ENCODE results near the gene MCTP1. TPM values are rescaled to one million over a fixed set of nuclear protein-coding genes. Genes with fewer than 3 reads are reported as not detected.

MCTP1 gene
- total and polyA plus RNA-seq, 2 of the 13 experiments (the other 11 are each of a cell fraction or from before 2014, with no cell fraction given), result 0.15 to 0.48 TPM

DNA sequence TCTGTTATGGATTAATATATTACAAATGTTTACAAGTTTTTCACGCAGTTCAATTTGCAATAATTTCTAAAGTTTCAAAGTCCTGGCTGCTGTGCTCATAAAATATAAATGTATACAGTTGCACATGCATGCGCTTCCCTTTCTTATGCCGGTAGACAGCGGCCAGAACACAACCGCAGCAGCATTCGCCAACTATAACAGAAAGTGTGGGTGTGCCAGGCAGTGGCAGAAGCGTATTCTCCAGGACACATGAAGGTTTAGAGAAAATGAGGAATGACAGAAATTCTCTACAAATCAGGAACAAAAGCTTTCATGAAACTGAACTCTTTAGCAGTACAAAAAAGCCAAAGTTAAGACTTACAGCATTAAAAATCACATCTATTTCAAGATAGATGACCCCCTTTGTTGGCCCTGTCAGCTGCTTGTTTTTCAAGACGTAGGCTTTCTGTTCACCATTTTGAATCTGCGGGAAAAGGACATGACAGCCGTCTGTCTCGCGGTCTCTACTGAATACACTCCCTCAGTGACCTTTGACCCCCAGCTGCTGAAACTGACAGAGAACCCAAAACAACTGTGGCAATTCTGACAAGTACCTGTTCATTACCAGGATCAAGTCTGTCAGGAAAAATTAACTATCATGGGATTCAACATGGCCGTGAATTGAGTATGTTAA lies 414.2 kb downstream of the MCTP1 start (continued):
- TF ChIP-seq, protein P1, sequence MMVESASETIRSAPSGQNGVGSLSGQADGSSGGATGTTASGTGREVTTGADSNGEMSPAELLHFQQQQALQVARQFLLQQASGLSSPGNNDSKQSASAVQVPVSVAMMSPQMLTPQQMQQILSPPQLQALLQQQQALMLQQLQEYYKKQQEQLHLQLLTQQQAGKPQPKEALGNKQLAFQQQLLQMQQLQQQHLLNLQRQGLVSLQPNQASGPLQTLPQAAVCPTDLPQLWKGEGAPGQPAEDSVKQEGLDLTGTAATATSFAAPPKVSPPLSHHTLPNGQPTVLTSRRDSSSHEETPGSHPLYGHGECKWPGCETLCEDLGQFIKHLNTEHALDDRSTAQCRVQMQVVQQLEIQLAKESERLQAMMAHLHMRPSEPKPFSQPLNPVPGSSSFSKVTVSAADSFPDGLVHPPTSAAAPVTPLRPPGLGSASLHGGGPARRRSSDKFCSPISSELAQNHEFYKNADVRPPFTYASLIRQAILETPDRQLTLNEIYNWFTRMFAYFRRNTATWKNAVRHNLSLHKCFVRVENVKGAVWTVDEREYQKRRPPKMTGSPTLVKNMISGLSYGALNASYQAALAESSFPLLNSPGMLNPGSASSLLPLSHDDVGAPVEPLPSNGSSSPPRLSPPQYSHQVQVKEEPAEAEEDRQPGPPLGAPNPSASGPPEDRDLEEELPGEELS (CRISPR knock-in tag; IDR thresholded peaks at IDR 0.05), result no peak
- no peak for TF ChIP-seq ZNF337 (CRISPR knock-in tag; IDR thresholded peaks at IDR 0.05; ENCODE audit: borderline replicate concordance, low read depth)
- no peak for TF ChIP-seq ZNF761 (CRISPR knock-in tag; conservative IDR thresholded peaks at IDR 0.05)
- TF ChIP-seq, protein P2, sequence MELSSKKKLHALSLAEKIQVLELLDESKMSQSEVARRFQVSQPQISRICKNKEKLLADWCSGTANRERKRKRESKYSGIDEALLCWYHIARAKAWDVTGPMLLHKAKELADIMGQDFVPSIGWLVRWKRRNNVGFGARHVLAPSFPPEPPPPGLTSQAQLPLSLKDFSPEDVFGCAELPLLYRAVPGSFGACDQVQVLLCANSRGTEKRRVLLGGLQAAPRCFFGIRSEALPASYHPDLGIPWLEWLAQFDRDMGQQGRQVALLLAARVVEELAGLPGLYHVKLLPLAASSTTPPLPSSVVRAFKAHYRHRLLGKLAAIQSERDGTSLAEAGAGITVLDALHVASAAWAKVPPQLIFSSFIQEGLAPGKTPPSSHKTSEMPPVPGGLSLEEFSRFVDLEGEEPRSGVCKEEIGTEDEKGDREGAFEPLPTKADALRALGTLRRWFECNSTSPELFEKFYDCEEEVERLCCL (CRISPR knock-in tag; IDR thresholded peaks at IDR 0.05; ENCODE audit: borderline replicate concordance), result no peak
- no peak for TF ChIP-seq RFX1 (IDR thresholded peaks at IDR 0.05)
- TF ChIP-seq MATR3 (CRISPR knock-in tag; IDR thresholded peaks at IDR 0.05), result no peak
- TF ChIP-seq, protein P3, sequence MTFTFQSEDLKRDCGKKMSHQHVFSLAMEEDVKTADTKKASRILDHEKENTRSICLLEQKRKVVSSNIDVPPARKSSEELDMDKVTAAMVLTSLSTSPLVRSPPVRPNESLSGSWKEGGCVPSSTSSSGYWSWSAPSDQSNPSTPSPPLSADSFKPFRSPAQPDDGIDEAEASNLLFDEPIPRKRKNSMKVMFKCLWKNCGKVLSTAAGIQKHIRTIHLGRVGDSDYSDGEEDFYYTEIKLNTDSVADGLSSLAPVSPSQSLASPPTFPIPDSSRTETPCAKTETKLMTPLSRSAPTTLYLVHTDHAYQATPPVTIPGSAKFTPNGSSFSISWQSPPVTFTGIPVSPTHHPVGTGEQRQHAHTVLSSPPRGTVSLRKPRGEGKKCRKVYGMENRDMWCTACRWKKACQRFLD (CRISPR knock-in tag; IDR thresholded peaks at IDR 0.05; ENCODE audit: borderline replicate concordance), result no peak
- TF ChIP-seq, protein P4, sequence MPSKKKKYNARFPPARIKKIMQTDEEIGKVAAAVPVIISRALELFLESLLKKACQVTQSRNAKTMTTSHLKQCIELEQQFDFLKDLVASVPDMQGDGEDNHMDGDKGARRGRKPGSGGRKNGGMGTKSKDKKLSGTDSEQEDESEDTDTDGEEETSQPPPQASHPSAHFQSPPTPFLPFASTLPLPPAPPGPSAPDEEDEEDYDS (CRISPR knock-in tag; IDR thresholded peaks at IDR 0.05), result no peak
- TF ChIP-seq AGO2 (optimal IDR thresholded peaks at IDR 0.05; ENCODE audit: low read depth, low read length), result no peak
- TF ChIP-seq ZNF607 (CRISPR knock-in tag; IDR thresholded peaks at IDR 0.05; ENCODE audit: borderline replicate concordance), result no peak
- TF ChIP-seq JUND (CRISPR knock-in tag; IDR thresholded peaks at IDR 0.05), result no peak
